Endothelial cell of umbilical vein (primary cell): Measurements from ENCODE around the gene CENPB. TPM values are rescaled to one million over a fixed set of nuclear protein-coding genes. Genes with fewer than 3 reads are reported as not detected.
A peak's percentile ranks its signal among the peaks of the same experiment; 100 is the strongest.
"Not testable (repeated sequence)": the region's sequence is repeated elsewhere in the genome, so short reads cannot be mapped to it uniquely, and the experiment has no call there.

Experiments
- BruUV-seq: library from RNA; stranded (reverse); fragments of 400-500 nt; replicated peaks from 2 replicates; lab custom pipeline; 2021; lab: Mats Ljungman, UMichigan
- CTCF ChIA-PET: fragments of 300-600, 350-600 bp; sonication (Branson Sonifier 250); formaldehyde crosslinking; loops from one replicate; lab custom pipeline; 2021; ENCODE audit warnings: antibody characterized with exemption, inconsistent platforms; lab: Charles Lee
- POLR2A ChIA-PET: fragments of 300-600, 350-600 bp; sonication (Branson Sonifier 250); formaldehyde crosslinking; loops from one replicate; lab custom pipeline; 2021; ENCODE audit warnings: antibody characterized with exemption, inconsistent platforms; lab: Charles Lee
- DNase-seq: peaks from one replicate; pipeline ENCODE4 v3.0.0-alpha.2; 2011; ENCODE audit warnings: low read depth, low spot score
- FAIRE-seq: peaks from 2 replicates; lab custom pipeline; 2011; peaks lifted over from hg19 to GRCh38; lab: Jason Lieb, UNC
- H2AFZ ChIP-seq: 2 replicates; pipeline ENCODE4 v1.6.0; 2012; ENCODE audit warnings: low read depth, low read length, control low read depth, inconsistent platforms
- H3K27ac ChIP-seq: 2 replicates; pipeline ENCODE4 v1.5.1; 2011; ENCODE audit warnings: low read depth, mild to moderate bottlenecking, control low read depth, low read length, moderate library complexity; ENCODE audit not compliant: insufficient read depth
- H3K27me3 ChIP-seq, 2 experiments: 2 replicates each; pipeline versions ENCODE4 v1.6.0 to v1.6.1; 2011; ENCODE audit warnings: low read length in 2 of 2, mixed read lengths in 1 of 2; ENCODE audit not compliant: control insufficient read depth in 2 of 2, insufficient read depth in 2 of 2
- H3K36me3 ChIP-seq, 2 experiments: 2 replicates in 1 of 2; 3 replicates in 1 of 2; pipeline ENCODE4 v1.5.1; 2011; ENCODE audit warnings: low read length in 2 of 2, mild to moderate bottlenecking in 1 of 2, moderate library complexity in 1 of 2; ENCODE audit not compliant: control insufficient read depth in 2 of 2, insufficient read depth in 2 of 2; ENCODE audit errors: extremely low read depth in 1 of 2
- H3K4me1 ChIP-seq: 3 replicates; pipeline ENCODE4 v1.5.1; 2011; ENCODE audit warnings: mild to moderate bottlenecking, low read length; ENCODE audit not compliant: control insufficient read depth, insufficient read depth; ENCODE audit errors: extremely low read depth
- H3K4me2 ChIP-seq: 2 replicates; pipeline ENCODE4 v1.6.1; 2011; ENCODE audit warnings: low read length, control low read depth, mixed read lengths; ENCODE audit not compliant: insufficient read depth
- H3K4me3 ChIP-seq, 3 experiments: fragments of 200-600 bp in 1 of 3; sonication (generic), shearing (Covaris generic) in 1 of 3; replicated peaks in 1 of 3; 2 replicates each; pipeline ENCODE4 v1.5.1; 2011 to 2016; ENCODE audit warnings: control low read depth in 3 of 3, low read length in 3 of 3, mild to moderate bottlenecking in 2 of 3, inconsistent platforms in 1 of 3, low read depth in 1 of 3, moderate library complexity in 1 of 3; ENCODE audit not compliant: insufficient read depth in 1 of 3
- H3K79me2 ChIP-seq: 2 replicates; pipeline ENCODE4 v1.6.0; 2012; ENCODE audit warnings: low read length, inconsistent platforms; ENCODE audit not compliant: control insufficient read depth, insufficient read depth
- H3K9ac ChIP-seq: replicated peaks from 2 replicates; pipeline ENCODE3; 2011; ENCODE audit warnings: low read length, control low read depth; ENCODE audit not compliant: insufficient read depth; ENCODE audit errors: extremely low read depth
- H3K9me1 ChIP-seq: replicated peaks from 3 replicates; pipeline ENCODE4 v1.6.0; 2011; ENCODE audit warnings: mild to moderate bottlenecking, low read length; ENCODE audit not compliant: control insufficient read depth, insufficient read depth; ENCODE audit errors: extremely low read depth
- H3K9me3 ChIP-seq: replicated peaks from 2 replicates; pipeline ENCODE4 v1.5.1; 2012; ENCODE audit warnings: low read length, inconsistent platforms; ENCODE audit not compliant: control insufficient read depth, insufficient read depth
- H4K20me1 ChIP-seq: replicated peaks from 2 replicates; pipeline ENCODE3; 2011; ENCODE audit warnings: mild to moderate bottlenecking, low read length; ENCODE audit not compliant: control insufficient read depth, insufficient read depth; ENCODE audit errors: extremely low read depth
- GATA2 ChIP-seq: IDR thresholded peaks from 2 replicates; pipeline ENCODE4 v1.7.0; 2011; ENCODE audit warnings: low read depth, mild to moderate bottlenecking, moderate library complexity, mixed read lengths, low read length; ENCODE audit not compliant: insufficient read length, insufficient read depth
- JUN ChIP-seq: IDR thresholded peaks from 2 replicates; pipeline ENCODE4 v1.6.1; 2011; ENCODE audit warnings: borderline replicate concordance, low read depth; ENCODE audit not compliant: insufficient read length, insufficient read depth
- POLR2AphosphoS5 ChIP-seq: IDR thresholded peaks from 2 replicates; pipeline ENCODE4 v1.6.1; 2012; ENCODE audit warnings: low read depth, mild to moderate bottlenecking, control low read depth, low read length, moderate library complexity; ENCODE audit not compliant: insufficient read depth
- dilution Hi-C: fragments of 300-500 bp; cut with MboI; formaldehyde crosslinking; loops from one replicate; pipeline ENCODE4 v1.15.0; 2019; ENCODE audit warnings: low sequenced_read_pairs; ENCODE audit not compliant: extremely low pct_ligation_motif_present
- intact Hi-C: fragments of 100-400 bp; cut with micrococcal nuclease; formaldehyde crosslinking; loops from one replicate; pipeline ENCODE4 v1.10.0; 2022
- polyA plus RNA-seq, 4 experiments: library from polyadenylated mRNA; depleted of rRNA in 3 of 4; stranded (reverse) in 3 of 4; unstranded in 1 of 4; fragments of >200 nt; gene quantifications; 2 replicates each; pipeline versions ENCODE4 v1.2.1 to v1.2.3, GENCODE V29; 2011 to 2012; ENCODE audit warnings: missing spikeins in 1 of 4
- total RNA-seq: library from RNA; stranded (reverse); gene quantifications from 2 replicates; pipeline ENCODE4 v1.2.3, GENCODE V29; 2021

Gene CENPB
- total and polyA plus RNA-seq, 2 donors (not counting 3 experiments of a cell fraction or from before 2014, with no cell fraction given) = 30.4 to 90.3 TPM

DNA sequence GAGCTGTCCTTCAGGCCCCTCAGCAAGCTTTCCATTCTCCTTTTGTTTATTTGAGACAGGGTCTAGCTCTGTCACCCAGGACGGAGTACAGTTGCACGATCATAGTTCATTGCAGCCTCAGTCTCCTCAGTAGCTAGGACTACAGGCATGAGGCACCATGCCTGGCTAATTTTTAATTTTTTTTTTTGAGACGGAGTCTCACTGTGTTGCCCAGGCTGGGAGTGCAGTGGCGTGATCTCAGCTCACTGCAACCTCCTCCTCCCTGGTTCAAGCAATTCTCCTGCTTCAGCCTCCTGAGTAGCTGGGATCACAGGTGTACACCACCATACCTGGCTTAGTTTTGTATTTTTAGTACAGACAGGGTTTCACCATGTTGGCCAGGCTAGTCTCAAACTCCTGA, 2.7 kb upstream of the CENPB start:
- POLR2A ChIA-PET = interaction anchor here (0.7 kb wide), 1 partner anchor 229 kb away, joined by 3 read pairs; no protein-coding TSS in a partner anchor
- dilution Hi-C loops = not testable (repeated sequence)

DNA sequence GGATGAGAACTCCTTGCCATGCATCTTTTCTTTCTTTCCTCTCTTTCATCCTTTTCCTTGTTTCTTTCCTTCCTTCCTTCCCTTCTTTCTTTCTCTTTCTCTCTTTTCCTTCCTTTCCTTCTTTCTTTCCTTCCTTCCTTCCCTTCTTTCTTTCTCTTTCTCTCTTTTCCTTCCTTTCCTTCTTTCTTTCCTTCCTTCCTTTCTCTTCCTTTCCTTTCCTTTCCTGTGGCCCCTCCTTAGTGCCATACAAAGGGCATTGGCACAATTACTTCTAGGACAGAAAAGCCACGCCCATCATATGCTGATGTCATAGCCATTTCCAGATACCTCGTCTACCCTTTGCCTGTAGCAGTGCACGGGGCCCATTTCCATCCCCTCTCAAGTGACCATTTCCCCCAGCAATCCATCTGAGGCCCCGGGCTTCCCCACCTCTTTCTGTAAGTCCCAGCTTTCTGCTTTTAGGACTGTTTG, 2.2 kb upstream of the CENPB start:
- intact Hi-C loops (no loop called here), dilution Hi-C loops (no loop called here)
- Histone ChIP-seq H3K27ac (no peak overlapping the region), H3K4me3 (no peak overlapping the region), H3K9ac (no peak overlapping the region), H3K4me2 (no peak overlapping the region), H3K79me2 (peaks cover 24% of the 10 kb centered on the region), H4K20me1 (no peaks in the 10 kb centered on the region), H3K4me1 (peaks cover 18% of the 10 kb centered on the region), H2AFZ (no peak overlapping the region), H3K27me3 (no peaks in the 10 kb centered on the region), H3K9me1 (no peaks in the 10 kb centered on the region), H3K36me3 (peaks cover 0 to 5% of the 10 kb centered on the region in 2 experiments), H3K9me3 (no peaks in the 10 kb centered on the region)
- ChIA-PET CTCF (interaction anchor here (1.3 to 7.6 kb wide), 3 partner anchors 21 to 64 kb away, joined by 4 to 214 read pairs (median 70); partner anchors contain the start of genes ADISSP and AP5S1), POLR2A (no interaction called here)
- no TSS peak for BruUV-seq
- TF ChIP-seq JUN (no peak), POLR2AphosphoS5 (no peak), GATA2 (no peak)
- DNase-seq = no peak
- FAIRE-seq = peak; percentile 31

More for the DNA sequence above, 2.7 kb upstream of the CENPB start:
- H3K27ac ChIP-seq, H2AFZ ChIP-seq, H3K4me2 ChIP-seq, H3K36me3 ChIP-seq, H3K9me3 ChIP-seq, DNase-seq, FAIRE-seq, H3K9me1 ChIP-seq, H4K20me1 ChIP-seq, H3K9ac ChIP-seq, H3K4me3 ChIP-seq, BruUV-seq, H3K27me3 ChIP-seq, intact Hi-C loops: not testable (repeated sequence)
- H3K79me2 ChIP-seq = peaks cover 19% of the 10 kb centered on the region
- peaks cover 18% of the 10 kb centered on the region for H3K4me1 ChIP-seq
- CTCF ChIA-PET = interaction anchor here (1.1 to 7.6 kb wide), 4 partner anchors 22 to 63 kb away, joined by 3 to 214 read pairs (median 37); partner anchors contain the start of genes ADISSP and AP5S1
